ENCODE results near the gene P3H3. TPM values are rescaled to one million over a fixed set of nuclear protein-coding genes. Genes with fewer than 3 reads are reported as not detected.
"Not testable (repeated sequence)": the region's sequence is repeated elsewhere in the genome, so short reads cannot be mapped to it uniquely, and the experiment has no call there.

Gene P3H3
- total RNA-seq, 1 experiment from 2014 or later: 45.6 TPM

GRCh38 chr12:6866163-6866919 is 38.1 kb downstream of the P3H3 start:
- no peaks in the 10 kb centered on the region for H3K9me3 ChIP-seq
- H3K36me3 ChIP-seq: peaks cover 74% of the 10 kb centered on the region
- no peaks in the 10 kb centered on the region for H3K27me3 ChIP-seq
- H3K4me3 ChIP-seq: peak overlapping the region; percentile 94
- no peak for DNase-seq

DNA sequence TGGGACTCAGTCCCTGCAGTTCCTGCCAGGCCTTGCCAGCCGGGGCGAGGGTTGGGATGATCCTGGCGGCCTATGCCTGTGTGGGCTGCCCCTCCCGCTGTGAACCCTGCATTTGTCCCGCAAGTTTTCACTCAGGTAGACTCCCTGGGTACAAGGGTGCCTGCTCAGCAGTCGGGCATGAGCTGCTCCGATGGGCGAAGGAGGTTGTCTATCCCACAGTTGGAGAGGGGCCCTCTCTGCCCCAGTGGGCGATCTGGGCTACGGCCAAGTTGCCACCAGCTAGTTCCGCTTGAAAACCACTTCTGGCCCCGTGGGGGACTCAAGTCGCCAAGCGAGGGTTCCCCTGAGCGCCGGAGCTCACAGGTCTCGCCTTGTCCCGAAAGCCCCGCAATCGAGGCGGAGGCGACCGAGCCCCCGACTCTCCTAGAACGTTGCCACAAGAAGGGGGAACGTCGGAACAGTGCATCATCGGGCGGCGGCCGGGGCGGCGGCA is 38.8 kb downstream of the P3H3 start:
- Histone ChIP-seq H3K36me3 (peaks cover 76% of the 10 kb centered on the region), H3K4me3 (peak overlapping the region; percentile 94), H3K27me3 (no peaks in the 10 kb centered on the region), H3K9me3 (no peaks in the 10 kb centered on the region)
- DNase-seq: peak; percentile 53

DNA sequence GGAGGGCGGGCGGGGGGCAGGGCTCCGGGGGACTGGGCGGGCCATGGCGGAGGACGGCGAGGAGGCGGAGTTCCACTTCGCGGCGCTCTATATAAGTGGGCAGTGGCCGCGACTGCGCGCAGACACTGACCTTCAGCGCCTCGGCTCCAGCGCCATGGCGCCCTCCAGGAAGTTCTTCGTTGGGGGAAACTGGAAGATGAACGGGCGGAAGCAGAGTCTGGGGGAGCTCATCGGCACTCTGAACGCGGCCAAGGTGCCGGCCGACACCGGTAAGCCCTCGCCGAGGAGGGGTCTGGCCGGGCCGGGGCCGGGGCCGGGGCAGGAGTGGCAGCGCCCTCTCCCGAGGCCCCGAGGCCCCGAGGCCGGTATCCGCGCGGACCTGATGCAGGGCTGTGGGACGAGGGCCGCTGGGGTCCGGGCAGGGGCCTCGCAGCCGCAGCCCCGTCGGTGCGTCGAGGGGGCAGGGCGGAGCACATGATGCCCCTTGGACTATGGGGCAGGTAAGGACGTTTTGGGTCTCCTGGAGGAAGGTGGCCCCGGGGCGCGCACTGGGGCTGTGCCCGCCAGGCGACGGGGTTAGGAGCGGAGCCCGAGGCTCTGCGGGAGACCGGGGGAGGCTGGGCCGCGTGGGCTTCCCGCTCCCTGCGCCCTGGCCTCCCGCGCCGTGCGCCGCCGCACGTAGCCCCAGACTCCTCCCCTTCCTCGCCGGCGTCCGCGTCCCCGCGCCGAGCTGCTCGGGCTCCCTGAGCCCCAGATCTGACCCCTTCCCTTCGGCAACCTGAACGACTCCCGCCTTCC is 39.4 kb downstream of the P3H3 start, which contains the start of gene TPI1:
TPI1 (plus strand) TSS at position 119 of the 798 bp plus-strand sequence; CDS start at position 155, 36 bp downstream.
- Histone ChIP-seq H3K27me3 (no peaks in the 10 kb centered on the region), H3K4me3 (peak within 1 kb of the TSS; percentile 94), H3K36me3 (peaks cover 75% of the 10 kb centered on the region), H3K9me3 (no peaks in the 10 kb centered on the region)
- peak; percentile 78 for DNase-seq

DNA sequence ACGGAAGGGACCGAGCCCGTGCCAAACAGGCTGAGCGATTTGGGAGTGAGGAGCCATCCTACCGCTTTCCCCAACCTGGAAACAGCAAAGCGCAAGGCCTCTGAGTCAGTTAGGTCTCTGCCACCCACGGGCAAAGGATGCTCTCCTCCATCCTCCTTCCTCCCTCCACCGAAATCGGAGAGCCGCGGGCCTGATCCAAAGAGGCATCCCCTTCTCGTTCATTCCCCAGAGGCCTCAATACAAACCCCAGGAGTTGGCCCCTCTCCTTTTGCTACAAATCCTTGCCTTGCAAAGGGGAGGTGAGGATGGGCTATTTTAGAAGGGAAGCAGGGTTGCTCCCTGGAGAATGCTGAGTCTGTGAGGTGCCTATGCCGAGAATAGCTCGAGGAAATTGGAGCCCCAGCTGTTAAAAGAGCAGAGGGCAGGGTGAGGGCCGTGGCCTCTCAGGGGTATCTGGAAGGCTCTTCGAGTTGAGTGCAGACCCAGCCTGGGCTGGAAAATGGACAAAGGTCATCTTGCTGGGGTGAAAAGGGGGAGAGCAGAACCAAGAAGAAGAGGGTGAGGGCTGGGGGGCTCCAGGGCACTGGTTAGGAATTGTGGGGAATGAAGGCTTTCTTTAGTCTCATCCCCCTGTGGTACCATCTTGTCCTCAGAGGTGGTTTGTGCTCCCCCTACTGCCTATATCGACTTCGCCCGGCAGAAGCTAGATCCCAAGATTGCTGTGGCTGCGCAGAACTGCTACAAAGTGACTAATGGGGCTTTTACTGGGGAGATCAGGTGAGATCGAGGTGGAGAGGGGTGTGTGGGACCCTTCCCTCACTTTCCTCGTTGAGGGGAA is 40.2 kb downstream of the P3H3 start:
- no peaks in the 10 kb centered on the region for H3K27me3 ChIP-seq
- no peaks in the 10 kb centered on the region for H3K9me3 ChIP-seq
- H3K4me3 ChIP-seq: peak overlapping the region; percentile 94
- H3K36me3 ChIP-seq: peaks cover 67% of the 10 kb centered on the region
- no peak for DNase-seq

DNA sequence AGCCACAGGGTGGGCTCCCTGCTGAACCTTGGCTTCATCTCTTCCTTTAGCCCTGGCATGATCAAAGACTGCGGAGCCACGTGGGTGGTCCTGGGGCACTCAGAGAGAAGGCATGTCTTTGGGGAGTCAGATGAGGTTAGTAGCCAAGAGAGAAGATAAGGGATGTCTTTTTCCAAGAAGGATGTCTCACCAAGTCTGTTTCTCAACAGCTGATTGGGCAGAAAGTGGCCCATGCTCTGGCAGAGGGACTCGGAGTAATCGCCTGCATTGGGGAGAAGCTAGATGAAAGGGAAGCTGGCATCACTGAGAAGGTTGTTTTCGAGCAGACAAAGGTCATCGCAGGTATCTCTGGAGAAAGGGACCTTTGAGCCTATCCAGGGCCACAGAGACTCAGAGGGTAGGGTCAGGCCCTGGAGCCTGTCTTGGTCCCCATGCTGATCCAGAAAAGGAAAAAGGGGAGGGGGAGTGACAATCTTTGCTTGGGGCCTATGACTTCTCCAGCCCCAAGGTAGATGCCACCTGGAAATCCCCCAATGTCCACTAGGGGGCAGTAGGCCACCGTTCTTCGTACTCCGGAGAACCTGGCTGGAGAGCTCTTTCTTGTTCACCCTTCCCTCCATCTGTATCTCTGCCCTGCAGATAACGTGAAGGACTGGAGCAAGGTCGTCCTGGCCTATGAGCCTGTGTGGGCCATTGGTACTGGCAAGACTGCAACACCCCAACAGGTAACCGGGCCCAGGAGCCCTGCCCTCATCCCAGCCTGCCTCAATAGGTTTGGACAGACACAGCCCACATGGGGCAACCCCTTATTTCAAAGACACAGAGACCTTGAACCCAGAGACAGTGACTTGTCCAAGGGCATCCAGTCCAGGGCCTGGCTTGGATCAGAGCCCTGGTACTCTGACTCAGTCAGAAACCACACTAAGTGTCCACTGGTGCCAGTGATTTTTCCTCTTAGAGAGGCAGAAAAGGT is 41.1 kb downstream of the P3H3 start:
- H3K9me3 ChIP-seq: no peaks in the 10 kb centered on the region
- DNase-seq: peak; percentile 60
- peaks cover 61% of the 10 kb centered on the region for H3K36me3 ChIP-seq
- H3K4me3 ChIP-seq: peak overlapping the region; percentile 94
- H3K27me3 ChIP-seq: no peaks in the 10 kb centered on the region

DNA sequence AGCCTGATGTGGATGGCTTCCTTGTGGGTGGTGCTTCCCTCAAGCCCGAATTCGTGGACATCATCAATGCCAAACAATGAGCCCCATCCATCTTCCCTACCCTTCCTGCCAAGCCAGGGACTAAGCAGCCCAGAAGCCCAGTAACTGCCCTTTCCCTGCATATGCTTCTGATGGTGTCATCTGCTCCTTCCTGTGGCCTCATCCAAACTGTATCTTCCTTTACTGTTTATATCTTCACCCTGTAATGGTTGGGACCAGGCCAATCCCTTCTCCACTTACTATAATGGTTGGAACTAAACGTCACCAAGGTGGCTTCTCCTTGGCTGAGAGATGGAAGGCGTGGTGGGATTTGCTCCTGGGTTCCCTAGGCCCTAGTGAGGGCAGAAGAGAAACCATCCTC is 42.1 kb downstream of the P3H3 start:
- H3K27me3 ChIP-seq, H3K4me3 ChIP-seq, H3K9me3 ChIP-seq: not testable (repeated sequence)
- peaks cover 55% of the 10 kb centered on the region for H3K36me3 ChIP-seq
- DNase-seq: peak; percentile 28

GRCh38 chr12:6871052-6871957 is 43.1 kb downstream of the P3H3 start:
- no peaks in the 10 kb centered on the region for H3K9me3 ChIP-seq
- peak; percentile 62 for DNase-seq
- peak overlapping the region; percentile 92 for H3K4me3 ChIP-seq
- no peaks in the 10 kb centered on the region for H3K27me3 ChIP-seq
- H3K36me3 ChIP-seq: peaks cover 49% of the 10 kb centered on the region

- peak overlapping the region; percentile 92 for H3K4me3 ChIP-seq
- no peaks in the 10 kb centered on the region for H3K27me3 ChIP-seq
- H3K36me3 ChIP-seq: peaks cover 48% of the 10 kb centered on the region
- H3K9me3 ChIP-seq: no peaks in the 10 kb centered on the region
- DNase-seq: peak; percentile 81
Observed at GRCh38 chr12:6872073-6873048, 44.2 kb downstream of the P3H3 start.

- H3K4me3 ChIP-seq: peak within 1 kb of the TSS; percentile 92
- H3K27me3 ChIP-seq: no peaks in the 10 kb centered on the region
- DNase-seq: peak; percentile 98
- peaks cover 41% of the 10 kb centered on the region for H3K36me3 ChIP-seq
- no peaks in the 10 kb centered on the region for H3K9me3 ChIP-seq
Observed at GRCh38 chr12:6873094-6874014, 45.1 kb downstream of the P3H3 start, which contains the start of gene SPSB2. TSS of gene SPSB2 (minus strand) at chr12:6873303. CDS start at chr12:6872901, 402 bp downstream.

GRCh38 chr12:6874015-6874368 is 45.8 kb downstream of the P3H3 start:
- not testable (repeated sequence) for DNase-seq, H3K9me3 ChIP-seq, H3K27me3 ChIP-seq
- peaks cover 36% of the 10 kb centered on the region for H3K36me3 ChIP-seq
- H3K4me3 ChIP-seq: peak overlapping the region; percentile 92

DNA sequence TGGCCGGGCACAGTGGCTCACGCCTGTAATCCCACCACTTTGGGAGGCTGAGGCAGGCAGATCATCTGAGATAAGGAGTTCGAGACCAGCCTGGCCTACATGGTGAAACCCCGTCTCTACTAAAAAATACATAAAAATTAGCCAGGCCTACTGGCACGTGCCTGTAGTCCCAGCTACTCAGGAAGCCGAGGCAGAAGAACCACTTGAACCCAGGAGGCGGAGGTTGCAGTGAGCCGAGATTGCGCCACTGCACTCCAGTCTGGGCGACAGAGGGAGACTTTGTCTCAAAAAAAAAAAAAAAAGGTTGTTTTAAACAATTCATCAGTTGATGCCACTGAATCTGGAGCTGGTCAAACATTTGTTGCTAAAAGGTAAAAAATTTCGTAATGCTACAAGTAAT is 51.6 kb downstream of the P3H3 start:
- H3K27me3 ChIP-seq, DNase-seq, H3K4me3 ChIP-seq, H3K9me3 ChIP-seq, H3K36me3 ChIP-seq: not testable (repeated sequence)

DNA sequence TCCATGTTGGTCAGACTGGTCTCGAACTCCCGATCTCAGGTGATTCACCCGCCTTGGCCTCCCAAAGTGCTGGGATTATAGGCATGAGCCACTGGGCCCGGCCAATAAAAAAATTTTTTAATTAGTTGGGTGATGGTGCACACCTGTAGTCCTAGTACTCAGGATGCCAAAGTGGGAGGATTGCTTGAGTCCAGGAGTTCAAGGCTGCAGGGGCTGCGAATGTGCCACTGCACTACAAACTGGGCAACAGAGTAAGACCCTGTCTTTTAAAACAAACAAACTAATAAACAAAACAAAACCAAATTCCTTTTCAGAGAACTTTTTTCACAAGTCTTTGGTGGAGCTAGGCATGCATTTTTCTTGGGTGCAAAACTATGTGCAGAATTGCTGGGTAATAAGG is 55.0 kb downstream of the P3H3 start:
- no peak for DNase-seq
- Histone ChIP-seq H3K9me3 (no peaks in the 10 kb centered on the region), H3K4me3 (no peak overlapping the region), H3K36me3 (peaks cover 8% of the 10 kb centered on the region), H3K27me3 (no peaks in the 10 kb centered on the region)

DNA sequence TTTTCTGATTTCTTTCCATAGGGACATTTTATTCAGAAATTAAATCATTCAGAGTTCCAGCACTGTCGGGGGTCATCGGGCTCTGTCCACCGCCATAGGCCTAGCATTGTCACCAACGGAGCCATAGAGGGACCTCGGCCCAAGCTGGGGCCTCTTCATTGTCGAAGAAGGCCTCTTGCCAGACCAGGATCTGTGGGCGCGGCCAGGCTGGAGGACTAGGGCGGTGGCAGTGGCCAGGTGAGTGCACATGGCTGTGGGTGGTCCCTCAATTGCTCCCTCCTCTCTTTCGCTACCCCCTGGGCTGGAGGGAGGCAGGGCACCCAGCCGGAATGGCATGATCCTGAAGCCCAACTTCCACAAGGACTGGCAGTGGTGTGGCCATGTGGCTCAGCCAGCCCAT is 55.5 kb downstream of the P3H3 start:
- no peak for DNase-seq
- H3K27me3 ChIP-seq: no peaks in the 10 kb centered on the region
- H3K36me3 ChIP-seq: peaks cover 8% of the 10 kb centered on the region
- no peaks in the 10 kb centered on the region for H3K9me3 ChIP-seq
- no peak overlapping the region for H3K4me3 ChIP-seq

Data from MG63 (cell line).